Mesendoderm (in vitro differentiated cells): Measurements from ENCODE around the gene GOLPH3L.
"Not testable (repeated sequence)": the region's sequence is repeated elsewhere in the genome, so short reads cannot be mapped to it uniquely, and the experiment has no call there.

Experiments used
- DNase-seq: peaks from one replicate; pipeline ENCODE4 v3.0.0; 2013
- H2AK5ac ChIP-seq: 2 replicates; pipeline ENCODE4 v1.6.1; 2013; ENCODE audit warnings: low read length, inconsistent platforms
- H2BK120ac ChIP-seq: 2 replicates; pipeline ENCODE4 v1.6.1; 2013; ENCODE audit warnings: low read depth, mild to moderate bottlenecking, low read length, moderate library complexity, mixed read lengths
- H2BK15ac ChIP-seq: replicated peaks from 2 replicates; pipeline ENCODE4 v1.6.1; 2013; ENCODE audit warnings: low read depth, mild to moderate bottlenecking, moderate library complexity
- H2BK5ac ChIP-seq: 2 replicates; pipeline ENCODE4 v1.6.1; 2013; ENCODE audit warnings: low read length, inconsistent platforms
- H3K18ac ChIP-seq: 2 replicates; pipeline ENCODE4 v1.6.1; 2013; ENCODE audit warnings: mild to moderate bottlenecking, low read length, mixed read lengths
- H3K23ac ChIP-seq: one replicate; pipeline ENCODE4 v1.6.1; 2013; ENCODE audit warnings: low read length
- H3K27ac ChIP-seq: 2 replicates; pipeline ENCODE4 v1.5.1; 2013; ENCODE audit warnings: low read depth, mild to moderate bottlenecking, inconsistent platforms, low read length, moderate library complexity
- H3K27me3 ChIP-seq: 2 replicates; pipeline ENCODE4 v1.6.1; 2013; ENCODE audit warnings: low read length, control low read depth, mild to moderate bottlenecking, inconsistent platforms; ENCODE audit not compliant: insufficient read depth, poor library complexity
- H3K36me3 ChIP-seq: 2 replicates; pipeline ENCODE4 v1.6.1; 2013; ENCODE audit warnings: low read length, inconsistent platforms; ENCODE audit not compliant: control insufficient read depth, insufficient read depth
- H3K4ac ChIP-seq: one replicate; pipeline ENCODE4 v1.6.1; 2013; ENCODE audit warnings: low read depth, mild to moderate bottlenecking, low read length, moderate library complexity
- H3K4me1 ChIP-seq: 2 replicates; pipeline ENCODE4 v1.6.1; 2013; ENCODE audit warnings: low read depth, low read length, inconsistent platforms; ENCODE audit not compliant: control insufficient read depth
- H3K4me2 ChIP-seq: 2 replicates; pipeline ENCODE4 v1.6.1; 2013; ENCODE audit warnings: low read length
- H3K4me3 ChIP-seq: 2 replicates; pipeline ENCODE4 v1.5.1; 2013; ENCODE audit warnings: mild to moderate bottlenecking, low read length
- H3K56ac ChIP-seq: one replicate; pipeline ENCODE4 v1.6.1; 2013; ENCODE audit warnings: low read length
- H3K79me1 ChIP-seq: 2 replicates; pipeline ENCODE4 v1.6.1; 2013; ENCODE audit warnings: low read length, inconsistent platforms
- H3K79me2 ChIP-seq: 2 replicates; pipeline ENCODE4 v1.6.1; 2013; ENCODE audit warnings: mild to moderate bottlenecking, low read length; ENCODE audit not compliant: control insufficient read depth, insufficient read depth
- H3K9ac ChIP-seq: 2 replicates; pipeline ENCODE4 v1.6.1; 2013; ENCODE audit warnings: low read length, inconsistent platforms
- H4K5ac ChIP-seq: one replicate; pipeline ENCODE4 v1.6.1; 2013; ENCODE audit warnings: low read length
- H4K8ac ChIP-seq: one replicate; pipeline ENCODE4 v1.6.1; 2013; ENCODE audit warnings: low read depth, mild to moderate bottlenecking, control low read depth, low read length, moderate library complexity
- WGBS: extraction: QIAGEN DNeasy Blood & Tissue Kit; methylation state at CpG from one replicate; pipeline ENCODE4 v1.1.7; 2013; ENCODE audit warnings: low lambda C conversion rate, missing lambda C conversion rate; ENCODE audit not compliant: insufficient coverage; ENCODE audit errors: extremely low coverage; 5-methylcytosine and 5-hydroxymethylcytosine counted together

Gene GOLPH3L

GRCh38 chr1:150657064-150657463 lies 39.9 kb downstream of the GOLPH3L start:
- not testable (repeated sequence) for H4K5ac ChIP-seq, DNase-seq, H3K36me3 ChIP-seq, H3K4me1 ChIP-seq, H4K8ac ChIP-seq, H3K27ac ChIP-seq, H2AK5ac ChIP-seq, H2BK120ac ChIP-seq, H2BK5ac ChIP-seq, H3K9ac ChIP-seq, H2BK15ac ChIP-seq, H3K79me2 ChIP-seq, H3K23ac ChIP-seq, H3K56ac ChIP-seq, H3K79me1 ChIP-seq, H3K4me2 ChIP-seq, H3K4ac ChIP-seq, H3K18ac ChIP-seq, H3K27me3 ChIP-seq, H3K4me3 ChIP-seq
- WGBS, result no CpG with 5 or more reads among the region's 4 CpGs

- WGBS, result no CpG with 5 or more reads among the region's 10 CpGs
- H2AK5ac ChIP-seq, H4K8ac ChIP-seq: not testable (repeated sequence)
Measured at GRCh38 chr1:150654635-150655034, 42.3 kb downstream of the GOLPH3L start.

GRCh38 chr1:150650193-150650592 lies 46.8 kb downstream of the GOLPH3L start:
- no peak overlapping the region for H2BK120ac ChIP-seq
- no peak overlapping the region for H3K4me3 ChIP-seq
- H3K18ac ChIP-seq, result no peak overlapping the region
- no peak overlapping the region for H2BK5ac ChIP-seq
- H3K27ac ChIP-seq, result no peak overlapping the region
- H3K36me3 ChIP-seq, result peaks cover 8% of the 10 kb centered on the region
- H3K79me2 ChIP-seq, result no peaks in the 10 kb centered on the region
- H3K4me2 ChIP-seq, result no peak overlapping the region
- no peak overlapping the region for H3K4ac ChIP-seq
- WGBS, result no CpG with 5 or more reads among the region's 1 CpG
- no peak overlapping the region for H2AK5ac ChIP-seq
- no peak overlapping the region for H4K8ac ChIP-seq
- H2BK15ac ChIP-seq, result no peak overlapping the region
- H3K4me1 ChIP-seq, result no peaks in the 10 kb centered on the region
- no peaks in the 10 kb centered on the region for H3K27me3 ChIP-seq
- no peak overlapping the region for H3K23ac ChIP-seq
- peak overlapping the region; percentile 25 for H3K56ac ChIP-seq
- no peak overlapping the region for H3K9ac ChIP-seq
- H3K79me1 ChIP-seq, result no peaks in the 10 kb centered on the region
- no peak overlapping the region for H4K5ac ChIP-seq
- DNase-seq, result no peak

More at GRCh38 chr1:150654635-150655034, 42.3 kb downstream of the GOLPH3L start:
- not testable (repeated sequence) for H3K23ac ChIP-seq, H3K4ac ChIP-seq, H2BK5ac ChIP-seq, H4K5ac ChIP-seq, H3K36me3 ChIP-seq, H3K4me3 ChIP-seq, H3K79me2 ChIP-seq, H3K4me2 ChIP-seq, H2BK15ac ChIP-seq, H3K9ac ChIP-seq, H3K27ac ChIP-seq, H3K79me1 ChIP-seq, H3K4me1 ChIP-seq, H2BK120ac ChIP-seq, H3K56ac ChIP-seq, DNase-seq, H3K27me3 ChIP-seq
- H3K18ac ChIP-seq, result peak overlapping the region; percentile 80

- Histone ChIP-seq H3K36me3 (peaks cover 8% of the 10 kb centered on the region), H3K18ac (no peak overlapping the region), H3K4me1 (no peaks in the 10 kb centered on the region), H3K23ac (no peak overlapping the region), H4K5ac (no peak overlapping the region), H3K4me3 (no peak overlapping the region), H3K56ac (no peak overlapping the region), H3K27ac (no peak overlapping the region), H3K79me1 (no peaks in the 10 kb centered on the region), H2BK120ac (no peak overlapping the region), H4K8ac (no peak overlapping the region), H3K4me2 (no peak overlapping the region), H3K27me3 (no peaks in the 10 kb centered on the region), H2BK15ac (no peak overlapping the region), H2AK5ac (no peak overlapping the region), H3K9ac (no peak overlapping the region), H3K79me2 (no peaks in the 10 kb centered on the region), H3K4ac (no peak overlapping the region), H2BK5ac (no peak overlapping the region)
- DNase-seq, result no peak
- no CpG with 5 or more reads among the region's 5 CpGs for WGBS
Measured at GRCh38 chr1:150649441-150650075, 47.4 kb downstream of the GOLPH3L start.

- H2BK120ac ChIP-seq, result peak overlapping the region; percentile 96
- peak overlapping the region; percentile 97 for H3K4ac ChIP-seq
- peak overlapping the region; percentile 91 for H3K27ac ChIP-seq
- no CpG with 5 or more reads among the region's 4 CpGs for WGBS
- no peak overlapping the region for H3K4me3 ChIP-seq
- peak overlapping the region; percentile 90 for H2BK5ac ChIP-seq
- no peaks in the 10 kb centered on the region for H3K27me3 ChIP-seq
- H3K36me3 ChIP-seq, result no peaks in the 10 kb centered on the region
- H3K4me2 ChIP-seq, result no peak overlapping the region
- peak overlapping the region; percentile 48 for H3K23ac ChIP-seq
- peak overlapping the region; percentile 85 for H3K56ac ChIP-seq
- H3K9ac ChIP-seq, result peak overlapping the region; percentile 72
- no peak overlapping the region for H2AK5ac ChIP-seq
- H2BK15ac ChIP-seq, result no peak overlapping the region
- H3K79me2 ChIP-seq, result no peaks in the 10 kb centered on the region
- no peaks in the 10 kb centered on the region for H3K79me1 ChIP-seq
- peak overlapping the region; percentile 98 for H3K18ac ChIP-seq
- peak overlapping the region; percentile 98 for H4K8ac ChIP-seq
- DNase-seq, result peak; percentile 28
- H3K4me1 ChIP-seq, result peaks cover 4% of the 10 kb centered on the region
- H4K5ac ChIP-seq, result peak overlapping the region; percentile 78
Measured at GRCh38 chr1:150642296-150642695, 54.7 kb downstream of the GOLPH3L start.
